ENCODE data around the gene RPS6KA2.
"Not testable (repeated sequence)": the region's sequence is repeated elsewhere in the genome, so short reads cannot be mapped to it uniquely, and the experiment has no call there.

Gene RPS6KA2

DNA sequence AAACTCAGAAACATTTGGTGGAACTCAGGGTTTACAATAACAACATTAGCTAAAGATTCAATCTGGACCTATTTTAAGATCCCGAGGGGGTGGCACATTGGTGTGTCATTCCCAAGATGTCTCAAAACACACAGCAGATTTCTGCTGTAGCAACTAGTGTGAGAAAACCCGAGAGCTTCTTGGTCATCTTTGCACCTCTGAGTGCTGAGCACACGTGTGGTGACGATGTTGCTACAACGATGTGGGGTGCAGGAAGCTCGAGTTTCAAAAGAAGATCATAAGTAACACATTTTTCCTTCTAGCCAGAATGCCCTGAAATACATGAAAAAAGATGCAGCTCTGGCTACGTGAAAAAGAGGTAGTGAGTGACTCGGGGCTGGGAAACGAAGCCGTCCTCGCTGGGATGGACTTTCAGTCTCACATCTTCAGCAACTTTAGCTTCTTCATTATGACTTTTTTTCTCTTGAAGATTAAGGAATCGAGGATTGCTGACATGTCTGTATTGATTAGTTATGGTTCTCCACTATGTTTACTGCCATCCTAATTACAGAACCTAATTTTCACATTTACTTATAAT, 42.1 kb downstream of the RPS6KA2 start:
- no peaks in the 10 kb centered on the region for H3K27me3 ChIP-seq (replicated peaks)
- H3K27ac ChIP-seq, result no peak overlapping the region
- in situ Hi-C loops (cut with HindIII; ENCODE audit: low pct_ligation_motif_present, low sequenced_read_pairs), result no loop called here
- H3K4me3 ChIP-seq (ENCODE audit: low read depth, low read length), result no peak overlapping the region
- TF ChIP-seq, protein P1, sequence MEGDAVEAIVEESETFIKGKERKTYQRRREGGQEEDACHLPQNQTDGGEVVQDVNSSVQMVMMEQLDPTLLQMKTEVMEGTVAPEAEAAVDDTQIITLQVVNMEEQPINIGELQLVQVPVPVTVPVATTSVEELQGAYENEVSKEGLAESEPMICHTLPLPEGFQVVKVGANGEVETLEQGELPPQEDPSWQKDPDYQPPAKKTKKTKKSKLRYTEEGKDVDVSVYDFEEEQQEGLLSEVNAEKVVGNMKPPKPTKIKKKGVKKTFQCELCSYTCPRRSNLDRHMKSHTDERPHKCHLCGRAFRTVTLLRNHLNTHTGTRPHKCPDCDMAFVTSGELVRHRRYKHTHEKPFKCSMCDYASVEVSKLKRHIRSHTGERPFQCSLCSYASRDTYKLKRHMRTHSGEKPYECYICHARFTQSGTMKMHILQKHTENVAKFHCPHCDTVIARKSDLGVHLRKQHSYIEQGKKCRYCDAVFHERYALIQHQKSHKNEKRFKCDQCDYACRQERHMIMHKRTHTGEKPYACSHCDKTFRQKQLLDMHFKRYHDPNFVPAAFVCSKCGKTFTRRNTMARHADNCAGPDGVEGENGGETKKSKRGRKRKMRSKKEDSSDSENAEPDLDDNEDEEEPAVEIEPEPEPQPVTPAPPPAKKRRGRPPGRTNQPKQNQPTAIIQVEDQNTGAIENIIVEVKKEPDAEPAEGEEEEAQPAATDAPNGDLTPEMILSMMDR (IDR thresholded peaks at IDR 0.05; ENCODE audit: low read depth, low read length, missing control alignments), result no peak
- peak; percentile 60 for DNase-seq
- no peaks in the 10 kb centered on the region for H3K36me3 ChIP-seq (replicated peaks)

DNA sequence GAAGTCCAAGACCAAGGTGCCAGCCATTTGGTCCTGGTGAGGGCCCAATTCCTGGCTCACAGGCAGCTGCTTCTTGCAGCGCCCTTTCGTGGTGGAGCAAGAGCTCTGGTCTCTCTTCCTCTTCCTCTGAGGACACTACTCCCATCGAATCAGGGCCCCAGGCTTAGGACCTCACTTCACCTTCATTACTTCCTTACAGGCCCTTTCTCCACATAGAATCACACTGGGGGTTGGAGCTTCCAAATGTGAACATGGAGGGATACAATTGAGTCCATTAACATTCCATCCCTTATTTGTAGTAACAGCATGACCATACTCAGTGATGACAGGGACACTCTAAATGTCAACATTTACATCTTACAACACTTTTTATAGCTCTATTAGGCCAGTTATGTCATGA, 42.9 kb downstream of the RPS6KA2 start:
- TF ChIP-seq, protein P1 (IDR thresholded peaks at IDR 0.05; ENCODE audit: low read depth, low read length, missing control alignments), result no peak
- in situ Hi-C loops (cut with HindIII; ENCODE audit: low pct_ligation_motif_present, low sequenced_read_pairs), result no loop called here
- H3K27me3 ChIP-seq (replicated peaks), result no peaks in the 10 kb centered on the region
- H3K36me3 ChIP-seq (replicated peaks), result no peaks in the 10 kb centered on the region
- DNase-seq, result no peak
- H3K4me3 ChIP-seq (ENCODE audit: low read depth, low read length), result no peak overlapping the region
- H3K27ac ChIP-seq, result no peak overlapping the region

DNA sequence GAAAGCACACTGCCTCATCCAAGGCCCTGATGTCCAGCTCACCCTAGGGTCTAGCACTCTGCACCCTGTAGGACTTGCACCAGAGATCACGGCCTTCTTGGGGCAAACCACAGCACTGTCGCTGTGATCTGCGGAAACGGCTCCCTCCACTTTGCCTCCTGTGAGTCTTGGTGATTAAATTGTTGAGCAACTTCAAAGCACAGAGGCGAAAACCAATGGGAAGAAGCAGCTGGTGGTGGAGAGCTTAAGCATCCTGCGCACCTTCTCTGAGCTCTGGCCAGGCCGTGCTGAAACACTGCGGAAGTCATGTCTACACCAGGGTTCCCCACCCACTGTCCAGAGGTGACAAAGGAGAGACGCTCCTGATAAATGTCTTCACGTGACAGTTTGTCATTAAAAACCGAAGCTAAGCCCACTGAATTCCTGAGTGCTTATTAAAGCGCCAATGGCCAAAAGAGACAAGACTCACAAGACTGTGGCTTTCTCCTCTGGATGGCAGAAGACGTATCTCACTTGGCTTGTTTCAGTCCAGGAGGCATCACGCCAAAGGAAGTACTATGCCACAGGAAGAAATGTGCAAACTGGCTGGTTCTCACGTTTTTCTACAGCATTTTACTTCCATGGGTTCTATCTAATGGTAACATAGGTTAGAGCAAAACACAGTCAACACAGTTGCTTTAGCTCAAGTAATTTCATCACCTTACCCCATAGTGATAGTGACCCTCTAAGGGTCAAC, 43.7 kb downstream of the RPS6KA2 start:
- DNase-seq, result no peak
- TF ChIP-seq, protein P1 (IDR thresholded peaks at IDR 0.05; ENCODE audit: low read depth, low read length, missing control alignments), result no peak
- Histone ChIP-seq H3K4me3 (ENCODE audit: low read depth, low read length) (no peak overlapping the region), H3K27ac (no peak overlapping the region), H3K27me3 (replicated peaks) (no peaks in the 10 kb centered on the region), H3K36me3 (replicated peaks) (no peaks in the 10 kb centered on the region)
- in situ Hi-C loops (cut with HindIII; ENCODE audit: low pct_ligation_motif_present, low sequenced_read_pairs), result no loop called here

DNA sequence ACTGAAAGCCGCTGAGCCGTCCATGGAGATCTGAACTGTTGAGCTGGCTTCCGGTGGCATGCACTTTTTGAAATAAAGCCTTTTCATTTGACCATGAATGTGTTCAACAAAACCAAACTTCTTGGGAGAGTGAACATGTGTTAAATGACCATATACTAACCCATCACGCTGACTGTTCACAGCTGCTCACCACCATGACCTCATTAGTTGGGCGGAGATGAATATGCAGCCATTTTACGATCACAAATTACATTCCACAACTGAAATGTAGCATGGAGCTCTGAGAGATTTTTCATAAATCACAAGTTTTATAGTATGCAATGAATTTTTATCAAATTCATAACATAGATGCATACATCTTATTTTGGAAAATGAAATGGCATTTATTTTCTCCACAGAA, 44.8 kb downstream of the RPS6KA2 start:
- TF ChIP-seq, protein P1 (IDR thresholded peaks at IDR 0.05; ENCODE audit: low read depth, low read length, missing control alignments), result no peak
- no peak for DNase-seq
- Histone ChIP-seq H3K27me3 (replicated peaks) (no peaks in the 10 kb centered on the region), H3K4me3 (ENCODE audit: low read depth, low read length) (no peak overlapping the region), H3K36me3 (replicated peaks) (no peaks in the 10 kb centered on the region), H3K27ac (no peak overlapping the region)
- in situ Hi-C loops (cut with HindIII; ENCODE audit: low pct_ligation_motif_present, low sequenced_read_pairs), result no loop called here

DNA sequence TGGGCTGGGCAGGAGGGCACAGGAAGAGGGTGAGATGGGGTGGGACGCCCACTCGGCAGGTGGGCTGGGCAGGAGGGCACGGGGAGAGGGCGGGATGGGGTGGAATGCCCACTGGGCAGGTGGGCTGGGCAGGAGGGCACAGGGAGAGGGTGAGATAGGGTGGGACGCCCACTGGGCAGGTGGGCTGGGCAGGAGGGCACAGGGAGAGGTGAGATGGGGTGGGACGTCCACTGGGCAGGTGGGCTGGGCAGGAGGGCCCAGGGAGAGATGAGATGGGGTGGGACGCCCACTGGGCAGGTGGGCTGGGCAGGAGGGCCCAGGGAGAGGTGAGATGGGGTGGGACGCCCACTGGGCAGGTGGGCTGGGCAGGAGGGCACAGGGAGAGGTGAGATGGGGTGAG, 45.2 kb downstream of the RPS6KA2 start:
- H3K4me3 ChIP-seq (ENCODE audit: low read depth, low read length); DNase-seq; in situ Hi-C loops (cut with HindIII; ENCODE audit: low pct_ligation_motif_present, low sequenced_read_pairs); H3K36me3 ChIP-seq (replicated peaks); H3K27me3 ChIP-seq (replicated peaks); H3K27ac ChIP-seq: not testable (repeated sequence)

DNA sequence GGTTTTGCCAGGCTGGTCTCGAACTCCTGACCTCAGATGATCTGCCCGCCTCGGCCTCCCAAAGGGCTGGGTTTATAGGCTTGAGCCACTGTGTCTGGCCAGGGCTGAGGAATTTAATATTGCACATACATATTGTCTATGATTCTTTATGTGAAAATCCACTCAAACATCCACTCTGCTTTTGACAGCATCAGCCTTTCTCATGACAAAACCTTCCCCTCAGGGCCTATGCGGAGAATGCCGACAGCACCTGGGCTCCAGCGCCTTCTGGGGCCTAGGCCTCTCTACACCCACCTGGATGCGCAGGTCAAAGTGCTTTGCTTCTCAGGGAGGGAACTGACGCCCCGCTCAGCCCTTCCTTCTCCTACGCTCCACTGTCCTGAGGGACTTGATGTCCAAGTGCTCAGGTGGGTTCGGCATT, 46.0 kb downstream of the RPS6KA2 start:
- in situ Hi-C loops (cut with HindIII; ENCODE audit: low pct_ligation_motif_present, low sequenced_read_pairs), result no loop called here
- no peaks in the 10 kb centered on the region for H3K36me3 ChIP-seq (replicated peaks)
- DNase-seq, result no peak
- no peak overlapping the region for H3K27ac ChIP-seq
- TF ChIP-seq, protein P1 (IDR thresholded peaks at IDR 0.05; ENCODE audit: low read depth, low read length, missing control alignments), result no peak
- no peaks in the 10 kb centered on the region for H3K27me3 ChIP-seq (replicated peaks)
- H3K4me3 ChIP-seq (ENCODE audit: low read depth, low read length), result no peak overlapping the region

All from brain microvascular endothelial cell (primary cell).